Stimulated activated CD8-positive, alpha-beta memory T cell treated with anti-CD3 and anti-CD28 coated beads, Interleukin-2, amount 100 ng/mL, for 1 hour (primary cell): ENCODE data around the gene INSIG2.

Source experiments
- DNase-seq, 2 donors: peaks; one replicate each; pipeline ENCODE4 v3.0.0-alpha.2; 2020; ENCODE audit warnings: low read depth in 2 of 2

The INSIG2 gene

DNA sequence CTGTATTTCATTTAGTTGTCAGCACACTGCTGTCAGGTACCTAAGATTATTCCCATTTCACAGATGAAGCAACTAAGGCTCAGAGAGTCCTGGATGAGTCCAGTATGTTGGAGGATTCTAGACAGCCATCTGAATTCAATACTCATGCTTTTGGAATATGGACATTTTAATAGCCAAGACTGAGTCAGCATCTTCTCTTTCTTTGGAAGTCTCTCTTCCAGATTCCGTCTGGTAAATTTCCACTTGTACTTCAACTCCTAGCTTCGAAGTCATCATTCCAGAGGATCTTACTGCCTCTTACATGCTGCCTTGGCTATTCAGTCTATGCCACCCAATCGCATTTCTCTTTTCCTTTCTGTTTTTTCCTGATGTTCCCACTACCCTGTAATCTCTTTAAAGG is 40.6 kb downstream of the INSIG2 start:
- no peak for DNase-seq

DNA sequence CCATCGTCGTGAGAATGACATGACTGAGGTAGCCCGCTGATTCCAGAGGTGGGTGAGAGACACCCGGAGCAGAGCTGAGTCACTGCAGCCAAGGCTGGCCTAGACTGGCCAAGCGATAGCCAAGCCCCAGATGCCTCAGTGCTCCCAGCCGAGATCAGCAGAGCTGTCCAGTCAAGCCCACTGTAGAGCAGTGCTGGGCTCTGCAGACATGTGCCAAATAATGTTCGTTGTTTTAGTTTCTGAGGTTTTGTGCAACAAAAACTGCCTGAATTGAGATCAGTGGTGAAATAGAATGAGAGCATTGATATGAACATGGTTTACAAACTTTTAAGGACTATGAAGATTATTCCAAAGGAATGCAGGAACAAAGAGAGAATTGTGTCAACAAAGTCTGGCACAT is 42.1 kb downstream of the INSIG2 start:
- no peak for DNase-seq

DNA sequence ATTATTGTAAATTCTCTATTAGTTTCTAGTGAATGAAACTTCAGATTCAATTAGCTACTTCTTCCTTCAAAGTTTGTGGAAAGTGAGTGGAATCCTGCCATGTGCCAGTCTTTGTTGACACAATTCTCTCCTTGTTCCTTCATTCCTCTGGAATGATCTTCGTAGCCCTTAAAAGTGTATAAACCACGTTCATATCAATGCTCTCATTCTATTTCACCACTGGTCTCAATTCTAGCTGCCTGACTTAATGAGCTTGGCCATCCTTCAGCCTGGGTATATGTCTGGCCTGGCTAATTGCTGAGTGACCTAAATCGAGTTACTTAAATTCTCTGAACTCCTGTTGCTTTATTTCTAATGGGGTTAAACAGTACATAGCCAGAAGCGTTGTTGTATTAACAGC is 43.5 kb downstream of the INSIG2 start:
- no peak for DNase-seq

- DNase-seq: no peak
Observed at GRCh38 chr2:118133916-118134315, 45.6 kb downstream of the INSIG2 start.

- DNase-seq: no peak
Observed at GRCh38 chr2:118134650-118135049, 46.4 kb downstream of the INSIG2 start.

- DNase-seq: no peak
Observed at GRCh38 chr2:118145207-118145606, 56.9 kb downstream of the INSIG2 start.

DNA sequence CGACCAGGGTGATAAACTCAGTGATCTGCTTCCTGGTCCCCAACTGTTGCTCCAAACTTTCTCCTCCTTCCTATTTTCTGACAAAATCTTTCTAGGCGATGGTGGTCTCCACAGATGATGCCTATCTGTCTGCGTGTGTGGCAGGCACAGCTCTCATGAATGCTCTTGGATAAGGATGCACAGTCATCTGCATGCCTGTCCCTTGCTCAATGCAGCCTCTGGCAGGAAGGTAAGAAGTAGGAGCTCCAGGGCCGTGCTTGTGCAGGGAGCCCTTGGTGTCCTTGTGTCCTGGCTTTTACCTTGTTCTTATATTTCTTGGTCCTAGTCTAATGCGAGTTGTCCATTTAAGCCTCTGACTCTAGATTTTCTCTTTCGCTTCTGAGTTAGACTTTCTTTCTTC is 57.5 kb downstream of the INSIG2 start:
- DNase-seq: no peak

DNA sequence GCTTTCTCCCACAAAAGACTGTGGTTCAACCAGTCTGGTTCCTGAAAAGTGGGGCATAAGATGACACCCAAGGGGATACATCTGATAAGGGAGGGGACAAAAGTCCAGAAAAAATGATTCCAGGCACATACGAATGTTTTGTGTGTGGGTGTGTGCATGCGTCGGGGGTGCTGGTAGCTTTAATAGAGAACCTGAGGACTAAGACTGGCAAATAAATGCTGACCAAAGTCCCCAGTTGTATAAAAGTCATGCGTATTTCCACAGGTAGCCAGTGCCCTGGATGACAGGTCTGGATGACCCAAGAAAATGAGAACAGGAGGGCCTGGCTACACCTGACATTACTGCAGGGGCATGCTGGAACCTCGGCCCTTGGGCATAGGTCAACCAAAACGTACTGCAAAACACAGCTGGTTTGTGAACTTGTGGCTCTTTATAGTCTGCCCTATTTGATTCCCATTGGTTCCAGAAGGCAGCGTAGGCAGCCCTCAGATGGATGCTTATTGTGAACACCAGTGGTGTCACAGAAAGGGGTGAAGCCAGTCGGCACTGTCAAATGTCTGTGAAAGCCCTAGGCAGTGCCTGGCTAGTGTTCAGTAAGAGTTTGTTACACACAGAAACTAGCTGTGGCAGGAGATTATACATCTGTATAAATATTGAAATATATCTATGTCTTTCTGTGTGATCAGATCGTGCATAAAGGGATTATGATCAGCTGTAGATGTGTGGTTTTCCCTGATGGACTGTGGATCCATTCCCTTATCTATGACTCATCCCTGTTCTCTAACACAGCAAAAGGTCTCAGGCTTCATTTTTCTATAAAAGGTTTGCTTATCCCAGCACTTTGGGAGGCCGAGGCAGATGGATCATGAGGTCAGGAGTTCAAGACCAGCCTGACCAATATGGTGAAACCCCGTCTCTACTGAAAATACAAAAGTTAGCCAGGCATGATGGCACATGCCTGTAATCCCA is 58.3 kb downstream of the INSIG2 start:
- no peak for DNase-seq

GRCh38 chr2:118148133-118148532 is 59.9 kb downstream of the INSIG2 start:
- no peak for DNase-seq

DNA sequence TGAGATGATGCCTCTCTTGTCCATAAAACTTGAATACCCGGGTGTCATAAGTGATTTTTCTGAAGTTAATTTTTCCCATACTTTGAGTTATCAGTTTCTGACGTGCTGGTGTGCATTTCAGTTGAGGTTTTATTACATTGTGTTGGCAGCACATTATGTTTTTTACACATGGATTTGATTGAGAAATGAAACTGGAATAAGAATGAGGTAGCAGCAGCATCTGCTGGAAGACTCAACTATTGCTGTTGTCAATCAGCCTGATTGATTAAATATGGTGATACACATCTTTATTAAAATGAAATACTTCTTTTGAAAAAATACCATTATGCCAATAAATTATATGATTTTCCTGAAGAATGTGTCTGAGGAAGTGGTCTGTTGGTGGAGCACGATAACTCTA is 60.5 kb downstream of the INSIG2 start:
- no peak for DNase-seq

- no peak for DNase-seq
Observed at GRCh38 chr2:118150294-118150693, 62.0 kb downstream of the INSIG2 start.

DNA sequence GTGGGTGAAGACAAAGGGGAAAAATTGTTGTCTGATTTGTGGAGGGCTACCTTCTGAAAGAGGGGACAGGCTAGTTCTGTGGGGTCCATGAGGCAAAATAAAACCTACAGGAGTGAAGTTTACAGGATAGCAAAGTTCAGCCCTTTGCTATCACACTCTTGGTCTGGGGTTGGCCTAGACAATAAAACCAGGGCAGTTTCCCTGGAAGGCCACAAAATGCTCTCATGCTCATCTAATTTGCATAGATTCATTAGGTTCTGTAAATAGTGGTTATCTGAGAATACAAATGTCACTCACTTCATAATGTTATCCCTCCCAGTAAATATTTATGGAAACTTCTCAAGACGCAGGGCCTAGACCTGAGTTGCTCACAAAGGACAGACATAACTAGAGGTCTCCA is 63.6 kb downstream of the INSIG2 start:
- no peak for DNase-seq

DNA sequence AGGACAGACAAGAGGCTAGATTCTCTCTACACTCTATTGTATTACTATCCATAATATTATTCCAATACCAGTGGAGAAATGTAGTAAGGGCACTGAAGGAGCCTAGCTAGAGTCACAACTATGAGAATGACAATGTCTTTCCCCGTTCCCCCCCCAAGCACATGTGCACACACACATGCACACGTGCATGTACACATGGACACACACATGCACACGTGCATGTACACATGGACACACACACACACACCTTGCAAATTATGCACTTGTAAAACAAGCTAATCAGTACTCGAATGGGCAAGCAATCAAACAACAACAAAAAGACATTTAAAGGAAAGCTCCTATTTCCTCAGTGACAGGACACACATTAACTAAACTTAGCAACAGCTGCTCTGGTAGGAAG is 65.2 kb downstream of the INSIG2 start:
- DNase-seq: no peak

- DNase-seq: no peak
Observed at GRCh38 chr2:118154176-118154575, 65.9 kb downstream of the INSIG2 start.
